ENCODE data around the gene TTLL6.

- TF ChIP-seq CTCF (IDR thresholded peaks at IDR 0.05) (no peak), POLR2A (IDR thresholded peaks at IDR 0.05) (no peak)
These were observed 87.4 kb downstream of the TTLL6 start for GRCh38 chr17:48729335-48730239.

Measured in testis (tissue), 2 donors.